HepG2 (cell line): ENCODE results near the gene COL2A1. TPM values are rescaled to one million over a fixed set of nuclear protein-coding genes. Genes with fewer than 3 reads are reported as not detected.
A peak's percentile ranks its signal among the peaks of the same experiment; 100 is the strongest.

Experiments used
- ATAC-seq: fragments of 200-7000 bp; cut with Tn5 transposase; 3 replicates; pipeline ENCODE4 v1.9.1; 2020; ENCODE audit warnings: mild to moderate bottlenecking, moderate library complexity
- BruUV-seq: library from RNA; stranded (reverse); fragments of 400-500 nt; replicated peaks from 2 replicates; lab custom pipeline; 2021; lab: Mats Ljungman, UMichigan
- CTCF ChIA-PET: fragments of 300-600 bp; formaldehyde crosslinking; extraction: SDS; loops from one replicate; lab custom pipeline; 2021; ENCODE audit warnings: low total read pairs, inconsistent platforms, low intra/inter-chr PET ratio; lab: Yijun Ruan, JAX
- POLR2A ChIA-PET: fragments of 350-600 bp; sonication (Branson Sonifier 250); formaldehyde crosslinking; loops from one replicate; lab custom pipeline; 2020; ENCODE audit warnings: antibody characterized with exemption, inconsistent platforms; lab: Yijun Ruan, JAX
- DNase-seq: peaks from one replicate; pipeline ENCODE4 v3.0.0-alpha.2; 2015; ENCODE audit warnings: low spot score
- FAIRE-seq: peaks from 3 replicates; lab custom pipeline; 2011; peaks lifted over from hg19 to GRCh38; lab: Jason Lieb, UNC
- H2AFZ ChIP-seq: one replicate; pipeline ENCODE4 v1.6.1; 2011; ENCODE audit warnings: low read length, inconsistent platforms
- H3K27ac ChIP-seq: fragments of 300-600 bp; 3 replicates; pipeline ENCODE4 v1.8.0; 2011; ENCODE audit warnings: mixed run types, mild to moderate bottlenecking, mixed read lengths, low read length, inconsistent platforms; ENCODE audit not compliant: insufficient read depth; ENCODE audit errors: extremely low read length
- H3K27me3 ChIP-seq, 2 experiments: fragments of 200-600 bp in 1 of 2; 2 replicates in 1 of 2; 3 replicates in 1 of 2; pipeline versions ENCODE4 v1.6.0 to v1.8.0; 2011; ENCODE audit warnings: low read length in 2 of 2, mild to moderate bottlenecking in 2 of 2, moderate library complexity in 2 of 2, inconsistent platforms in 1 of 2; ENCODE audit not compliant: insufficient read depth in 2 of 2, control insufficient read depth in 1 of 2
- H3K36me3 ChIP-seq, 2 experiments: fragments of 200-600 bp in 1 of 2; replicated peaks in 1 of 2; 2 replicates in 1 of 2; 3 replicates in 1 of 2; pipeline versions ENCODE4 v1.5.1 to v1.8.0; 2011; ENCODE audit warnings: low read length in 2 of 2, inconsistent platforms in 1 of 2; ENCODE audit not compliant: insufficient read depth in 2 of 2, control insufficient read depth in 1 of 2
- H3K4me1 ChIP-seq: 2 replicates; pipeline ENCODE4 v1.5.1; 2012; ENCODE audit warnings: low read length, inconsistent platforms; ENCODE audit not compliant: insufficient read depth
- H3K4me2 ChIP-seq: 2 replicates; pipeline ENCODE4 v1.6.0; 2011; ENCODE audit warnings: low read depth, low read length, inconsistent platforms
- H3K4me3 ChIP-seq, 3 experiments: fragments of 200-600 bp in 1 of 3; sonication (generic), shearing (Covaris generic) in 1 of 3; replicated peaks in 1 of 3; 2 replicates each; pipeline ENCODE4 v1.5.1; 2011 to 2016; ENCODE audit warnings: low read length in 3 of 3, inconsistent platforms in 2 of 3, low read depth in 2 of 3, mild to moderate bottlenecking in 2 of 3, control low read depth in 1 of 3, mixed read lengths in 1 of 3; ENCODE audit not compliant: insufficient read depth in 1 of 3
- H3K79me2 ChIP-seq: one replicate; pipeline ENCODE4 v1.6.1; 2011; ENCODE audit warnings: low read length, inconsistent platforms; ENCODE audit not compliant: insufficient read depth
- H3K9ac ChIP-seq: 2 replicates; pipeline ENCODE4 v1.6.0; 2011; ENCODE audit warnings: mild to moderate bottlenecking, low read depth, low read length, inconsistent platforms; ENCODE audit not compliant: insufficient read depth
- H3K9me3 ChIP-seq: 2 replicates; pipeline ENCODE4 v1.5.1; 2012; ENCODE audit warnings: mild to moderate bottlenecking, low read length
- H4K20me1 ChIP-seq: 2 replicates; pipeline ENCODE4 v1.6.0; 2011; ENCODE audit warnings: inconsistent platforms, mild to moderate bottlenecking, low read length, moderate library complexity; ENCODE audit not compliant: insufficient read depth
- HNF4A ChIP-seq: sonication (generic); formaldehyde crosslinking; IDR thresholded peaks from 2 replicates; pipeline ENCODE4 v1.4.0; 2020; ENCODE audit warnings: missing genetic modification reagents
- KDM1A ChIP-seq: IDR thresholded peaks from 2 replicates; pipeline ENCODE4 v1.6.1; 2016; ENCODE audit warnings: missing compliant biosample characterization
- MNT ChIP-seq: fragments of 450-650 bp; IDR thresholded peaks from 2 replicates; pipeline ENCODE4 v1.6.1; 2016
- NFAT5 ChIP-seq: sonication (generic); formaldehyde crosslinking; IDR thresholded peaks from 2 replicates; pipeline ENCODE4 v1.4.0; 2020; ENCODE audit warnings: missing genetic modification reagents
- SNAI1 ChIP-seq: sonication (generic); formaldehyde crosslinking; IDR thresholded peaks from 2 replicates; pipeline ENCODE4 v1.5.0; 2020; ENCODE audit warnings: mild to moderate bottlenecking, missing genetic modification reagents, borderline replicate concordance
- WGBS: methylation state at CpG from one replicate; pipeline ENCODE4 v1.1.6; 2017; ENCODE audit warnings: low lambda C conversion rate; 5-methylcytosine and 5-hydroxymethylcytosine counted together
- in situ Hi-C: cut with HindIII; loops from 2 replicates; pipeline ENCODE4 v1.10.0; 2017; ENCODE audit warnings: low pct_unique_long_range_greater_than_20kb; ENCODE audit not compliant: extremely low pct_ligation_motif_present
- intact Hi-C: fragments of 100-400 bp; cut with micrococcal nuclease; formaldehyde crosslinking; loops from one replicate; pipeline ENCODE4 v1.10.0; 2022; ENCODE audit not compliant: unreplicated experiment
- polyA plus RNA-seq, 8 experiments: library from polyadenylated mRNA; depleted of rRNA in 3 of 8; stranded (reverse) in 7 of 8; unstranded in 1 of 8; fragments of >200 nt; fragmentation: Illumina TruSeq in 4 of 8; extraction: Trizol in 4 of 8; gene quantifications; 2 replicates each; pipeline versions ENCODE4 v1.2.1 to v1.2.3, GENCODE V29; 2011 to 2016; ENCODE audit warnings: low read depth in 4 of 8, missing spikeins in 1 of 8, mixed read lengths in 1 of 8; ENCODE audit not compliant: insufficient read depth in 1 of 8
- total RNA-seq, 5 experiments: library from RNA; depleted of rRNA; stranded (reverse); fragments of >200 nt; fragmentation: Illumina TruSeq; extraction: Trizol; gene quantifications; 2 replicates each; pipeline ENCODE4 v1.2.3, GENCODE V29; 2016; ENCODE audit warnings: low read depth in 1 of 5

Gene COL2A1
- total and polyA plus RNA-seq, 2 of the 13 experiments (the other 11 are each of a cell fraction or from before 2014, with no cell fraction given): 7.4 to 38.3 TPM

- TF ChIP-seq SNAI1 (CRISPR knock-in tag) (no peak), NFAT5 (CRISPR knock-in tag) (no peak), KDM1A (CRISPR knock-in tag) (no peak)
These were observed 14.3 kb upstream of the COL2A1 start (continued) for GRCh38 chr12:48018618-48018995.

- POLR2A ChIA-PET: interaction anchor here (1.1 to 1.3 kb wide), 2 partner anchors 19 to 113 kb away, joined by 3 read pairs; partner anchors contain the start of gene VDR
- in situ Hi-C loops (no loop called here), intact Hi-C loops (no loop called here)
- Histone ChIP-seq H3K27ac (no peak overlapping the region), H2AFZ (no peak overlapping the region), H3K27me3 (no peaks in the 10 kb centered on the region), H3K9ac (no peak overlapping the region), H3K9me3 (no peaks in the 10 kb centered on the region), H3K36me3 (no peaks in the 10 kb centered on the region), H3K79me2 (no peaks in the 10 kb centered on the region), H3K4me1 (peaks cover 52% of the 10 kb centered on the region), H3K4me2 (0 out of 2 replicates have a peak overlapping the region, but pooled peaks have one; percentile 67), H3K4me3 (no peak overlapping the region), H4K20me1 (no peaks in the 10 kb centered on the region)
- CTCF ChIA-PET: no interaction called here
- BruUV-seq: no TSS peak
- DNase-seq (no peak), ATAC-seq (no peak), FAIRE-seq (peak; percentile 57)
- WGBS: 61% methylated on average over 4 of the region's 4 CpGs
- TF ChIP-seq HNF4A (CRISPR knock-in tag) (peak; percentile 43; the same call in 1 of the 2 replicates), MNT (no peak)
These were observed 13.8 kb upstream of the COL2A1 start for GRCh38 chr12:48017921-48018617.
